Cerebellar cortex (tissue), 1 donor: ENCODE results near the gene WDR7.

Experiments used
- DNase-seq: peaks from one replicate; pipeline ENCODE4 v3.0.0-alpha.2; 2015; ENCODE audit warnings: low spot score

The WDR7 gene

GRCh38 chr18:56995579-56996188, 344.5 kb downstream of the WDR7 start:
- DNase-seq, result no peak

- DNase-seq, result no peak
Measured at GRCh38 chr18:56997200-56997599, 346.0 kb downstream of the WDR7 start.

- DNase-seq, result no peak
Measured at GRCh38 chr18:56999823-57000222, 348.7 kb downstream of the WDR7 start.

- DNase-seq, result peak; percentile 25
Measured at GRCh38 chr18:57002627-57003026, 351.5 kb downstream of the WDR7 start.

GRCh38 chr18:57003342-57003741, 352.2 kb downstream of the WDR7 start:
- no peak for DNase-seq

GRCh38 chr18:57004366-57005121, 353.4 kb downstream of the WDR7 start:
- no peak for DNase-seq

- no peak for DNase-seq
Measured at GRCh38 chr18:57008001-57008686, 357.0 kb downstream of the WDR7 start.

- DNase-seq, result no peak
Measured at GRCh38 chr18:57009844-57010243, 358.7 kb downstream of the WDR7 start.

- DNase-seq, result no peak
Measured at GRCh38 chr18:57014772-57015413, 363.7 kb downstream of the WDR7 start.

- no peak for DNase-seq
Measured at GRCh38 chr18:57015451-57015850, 364.3 kb downstream of the WDR7 start.

GRCh38 chr18:57018845-57019244, 367.7 kb downstream of the WDR7 start:
- DNase-seq, result no peak

GRCh38 chr18:57022716-57023115, 371.6 kb downstream of the WDR7 start:
- no peak for DNase-seq

- DNase-seq, result no peak
Measured at GRCh38 chr18:57023275-57023882, 372.2 kb downstream of the WDR7 start.

- no peak for DNase-seq
Measured at GRCh38 chr18:57025540-57025939, 374.4 kb downstream of the WDR7 start.

GRCh38 chr18:57026316-57026715, 375.2 kb downstream of the WDR7 start:
- no peak for DNase-seq

- DNase-seq, result no peak
Measured at GRCh38 chr18:57027190-57027708, 376.1 kb downstream of the WDR7 start.

GRCh38 chr18:57029761-57030160, 378.6 kb downstream of the WDR7 start:
- no peak for DNase-seq

- no peak for DNase-seq
Measured at GRCh38 chr18:57030417-57030816, 379.3 kb downstream of the WDR7 start.

- no peak for DNase-seq
Measured at GRCh38 chr18:57035590-57035989, 384.4 kb downstream of the WDR7 start.

- DNase-seq, result no peak
Measured at GRCh38 chr18:57038395-57038794, 387.2 kb downstream of the WDR7 start.

- no peak for DNase-seq
Measured at GRCh38 chr18:57040175-57040574, 389.0 kb downstream of the WDR7 start.

GRCh38 chr18:57043241-57043640, 392.1 kb downstream of the WDR7 start:
- no peak for DNase-seq
